ENCODE results near the gene RPS6KA6. TPM values are rescaled to one million over a fixed set of nuclear protein-coding genes. Genes with fewer than 3 reads are reported as not detected.

Gene RPS6KA6
- total and polyA plus RNA-seq, 2 experiments from 2014 or later = 3.6 to 14.0 TPM

GRCh38 chrX:84168574-84168973, 19.4 kb downstream of the RPS6KA6 start:
- H3K27ac Mint-ChIP-seq = no peak overlapping the region
- no peaks in the 10 kb centered on the region; the same call in 2 of the 3 replicates for H3K36me3 Mint-ChIP-seq (ENCODE audit: low read depth)

More at GRCh38 chrX:84168574-84168973, 19.4 kb downstream of the RPS6KA6 start:
- Histone ChIP-seq H3K27ac (ENCODE audit: low read depth) (no peak overlapping the region), H4K20me1 (replicated peaks; ENCODE audit: insufficient read depth) (no peaks in the 10 kb centered on the region; the same call in 1 of the 2 replicates), H3K79me2 (replicated peaks; ENCODE audit: insufficient read depth) (peaks cover 12% of the 10 kb centered on the region; the same call in 1 of the 2 replicates), H3K9me2 (ENCODE audit: insufficient read depth) (no peaks in the 10 kb centered on the region), H3K36me3 (ENCODE audit: insufficient read depth) (no peaks in the 10 kb centered on the region), H3K4me3 (no peak overlapping the region), H3K27me3 (ENCODE audit: insufficient read depth) (no peaks in the 10 kb centered on the region), H3F3A (replicated peaks; ENCODE audit: low read depth) (no peaks in the 10 kb centered on the region), H2AFZ (no peak overlapping the region), H3K4me2 (no peak overlapping the region), H3K4me1 (ENCODE audit: insufficient read depth) (no peaks in the 10 kb centered on the region)
- peaks cover 9% of the 10 kb centered on the region for H3K4me1 Mint-ChIP-seq
- no peak for ATAC-seq
- no peak for DNase-seq (ENCODE audit: low spot score)
- H3K9me3 Mint-ChIP-seq = no peaks in the 10 kb centered on the region
- H3K4me3 Mint-ChIP-seq = no peak overlapping the region
- TF ChIP-seq NANOG (IDR thresholded peaks at IDR 0.05; ENCODE audit: borderline replicate concordance) = no peak
- no peak for TF ChIP-seq REST (IDR thresholded peaks at IDR 0.05; ENCODE audit: unreplicated experiment)
- TF ChIP-seq EZH2phosphoT487 (IDR thresholded peaks at IDR 0.05; ENCODE audit: unreplicated experiment) = no peak
- TF ChIP-seq POLR2AphosphoS5 (IDR thresholded peaks at IDR 0.05; ENCODE audit: low read depth) = no peak
- TF ChIP-seq ZNF331 (CRISPR knock-in tag; IDR thresholded peaks at IDR 0.05; ENCODE audit: low read depth) = no peak
- no peak for TF ChIP-seq STAT1 (IDR thresholded peaks at IDR 0.05; ENCODE audit: unreplicated experiment)
- no peak for TF ChIP-seq CTCF (conservative IDR thresholded peaks at IDR 0.05; ENCODE audit: low read depth in 2 of 2)
- no peak for TF ChIP-seq EZH2 (IDR thresholded peaks at IDR 0.05; ENCODE audit: low read depth, unreplicated experiment)
- no peak for TF ChIP-seq ZNF114 (CRISPR knock-in tag; IDR thresholded peaks at IDR 0.05)
- no peak for TF ChIP-seq ZNF462 (CRISPR knock-in tag; IDR thresholded peaks at IDR 0.05)
- TF ChIP-seq JUNB (IDR thresholded peaks at IDR 0.05; ENCODE audit: unreplicated experiment) = no peak
- TF ChIP-seq CREB1 (CRISPR knock-in tag; IDR thresholded peaks at IDR 0.05; ENCODE audit: low read depth) = no peak
- TF ChIP-seq ETS1 (IDR thresholded peaks at IDR 0.05) = no peak
- H3K27me3 Mint-ChIP-seq (ENCODE audit: insufficient read depth, low read depth, poor library complexity) = peaks cover 5% of the 10 kb centered on the region
